IMR-90 (cell line): ENCODE measurements around the gene PITPNC1. TPM values are rescaled to one million over a fixed set of nuclear protein-coding genes. Genes with fewer than 3 reads are reported as not detected.
"Not testable (repeated sequence)": the region's sequence is repeated elsewhere in the genome, so short reads cannot be mapped to it uniquely, and the experiment has no call there.

Experiments used
- ATAC-seq: fragments of 200-7000 bp; cut with Tn5 transposase; 2 replicates; pipeline ENCODE4 v1.9.1; 2020; ENCODE audit warnings: low read depth, mild to moderate bottlenecking, moderate library complexity
- BruUV-seq: library from RNA; stranded (reverse); fragments of 400-500 nt; replicated peaks from 2 replicates; lab custom pipeline; 2021; lab: Mats Ljungman, UMichigan
- CTCF ChIA-PET: fragments of 300-600 bp; formaldehyde crosslinking; extraction: SDS; loops from one replicate; lab custom pipeline; 2021; ENCODE audit warnings: antibody characterized with exemption; lab: Yijun Ruan, JAX
- POLR2A ChIA-PET: fragments of 300-600 bp; sonication (Branson Sonifier 250); formaldehyde crosslinking; loops from one replicate; lab custom pipeline; 2022; ENCODE audit warnings: antibody characterized with exemption; ENCODE audit not compliant: unreplicated experiment; lab: Charles Lee
- DNase-seq: peaks from one replicate; pipeline ENCODE4 v3.0.0; 2013
- H2AFZ ChIP-seq: replicated peaks from 2 replicates; pipeline ENCODE3; 2013; ENCODE audit warnings: low read length, mild to moderate bottlenecking; ENCODE audit not compliant: poor library complexity
- H2AK5ac ChIP-seq: 2 replicates; pipeline ENCODE4 v1.6.1; 2013; ENCODE audit warnings: low read depth, low read length, inconsistent platforms
- H2AK9ac ChIP-seq: replicated peaks from 2 replicates; pipeline ENCODE3; 2013; ENCODE audit warnings: mild to moderate bottlenecking, low read depth, low read length, moderate library complexity; ENCODE audit not compliant: poor library complexity
- H2BK120ac ChIP-seq: 2 replicates; pipeline ENCODE4 v1.6.1; 2013; ENCODE audit warnings: low read depth, low read length, inconsistent platforms
- H2BK15ac ChIP-seq: 3 replicates; pipeline ENCODE4 v1.6.1; 2013; ENCODE audit warnings: low read depth, low read length, inconsistent platforms
- H2BK20ac ChIP-seq: 2 replicates; pipeline ENCODE4 v1.6.1; 2013; ENCODE audit warnings: low read depth, mild to moderate bottlenecking, inconsistent platforms, low read length, moderate library complexity
- H2BK5ac ChIP-seq: 2 replicates; pipeline ENCODE4 v1.6.1; 2013; ENCODE audit warnings: mild to moderate bottlenecking, low read depth, low read length, inconsistent platforms; ENCODE audit not compliant: poor library complexity, severe bottlenecking
- H3K14ac ChIP-seq: replicated peaks from 2 replicates; pipeline ENCODE4 v1.6.1; 2013; ENCODE audit warnings: low read depth, low read length, inconsistent platforms
- H3K18ac ChIP-seq: 2 replicates; pipeline ENCODE4 v1.6.1; 2013; ENCODE audit warnings: low read depth, low read length, control low read depth
- H3K23ac ChIP-seq: 2 replicates; pipeline ENCODE4 v1.6.1; 2013; ENCODE audit warnings: low read depth, low read length, inconsistent platforms
- H3K27ac ChIP-seq: 2 replicates; pipeline ENCODE4 v1.5.1; 2013; ENCODE audit warnings: mild to moderate bottlenecking, control low read depth, low read length; ENCODE audit not compliant: insufficient read depth
- H3K27me3 ChIP-seq: 2 replicates; pipeline ENCODE4 v1.6.1; 2013; ENCODE audit warnings: low read length; ENCODE audit not compliant: control insufficient read depth, insufficient read depth
- H3K36me3 ChIP-seq: 2 replicates; pipeline ENCODE4 v1.6.1; 2013; ENCODE audit warnings: low read length, mixed read lengths; ENCODE audit not compliant: control insufficient read depth, insufficient read depth
- H3K4ac ChIP-seq: 2 replicates; pipeline ENCODE4 v1.6.1; 2013; ENCODE audit warnings: low read depth, low read length, inconsistent platforms
- H3K4me1 ChIP-seq: 2 replicates; pipeline ENCODE4 v1.6.1; 2013; ENCODE audit warnings: low read length, mixed read lengths; ENCODE audit not compliant: control insufficient read depth, insufficient read depth
- H3K4me2 ChIP-seq: 2 replicates; pipeline ENCODE4 v1.6.1; 2013; ENCODE audit warnings: low read depth, mild to moderate bottlenecking, control low read depth, low read length, moderate library complexity
- H3K4me3 ChIP-seq: 2 replicates; pipeline ENCODE4 v1.5.1; 2013; ENCODE audit warnings: low read depth, mild to moderate bottlenecking, control low read depth, low read length, moderate library complexity; ENCODE audit not compliant: insufficient read depth
- H3K56ac ChIP-seq: 2 replicates; pipeline ENCODE4 v1.6.1; 2013; ENCODE audit warnings: low read length, inconsistent platforms; ENCODE audit not compliant: insufficient read depth; ENCODE audit errors: extremely low read depth
- H3K79me1 ChIP-seq, 2 experiments: 2 replicates each; pipeline ENCODE4 v1.6.1; 2013; ENCODE audit warnings: low read length in 2 of 2, inconsistent platforms in 1 of 2, low read depth in 1 of 2
- H3K9ac ChIP-seq: 2 replicates; pipeline ENCODE4 v1.6.1; 2013; ENCODE audit warnings: low read depth, low read length, control low read depth
- H3K9me1 ChIP-seq: 2 replicates; pipeline ENCODE4 v1.6.1; 2013; ENCODE audit warnings: low read length, inconsistent platforms; ENCODE audit not compliant: insufficient read depth
- H3K9me3 ChIP-seq: 2 replicates; pipeline ENCODE4 v1.6.1; 2013; ENCODE audit warnings: low read length; ENCODE audit not compliant: control insufficient read depth, insufficient read depth
- H4K20me1 ChIP-seq: 2 replicates; pipeline ENCODE4 v1.6.1; 2013; ENCODE audit warnings: low read length, inconsistent platforms; ENCODE audit not compliant: insufficient read depth
- H4K5ac ChIP-seq: 2 replicates; pipeline ENCODE4 v1.6.1; 2013; ENCODE audit warnings: mild to moderate bottlenecking, low read depth, low read length, control low read depth
- H4K8ac ChIP-seq, 2 experiments: 2 replicates each; pipeline ENCODE4 v1.6.1; 2013; ENCODE audit warnings: low read depth in 2 of 2, low read length in 2 of 2, control low read depth in 1 of 2, inconsistent platforms in 1 of 2
- H4K91ac ChIP-seq: 2 replicates; pipeline ENCODE4 v1.6.1; 2013; ENCODE audit warnings: low read depth, low read length, inconsistent platforms; ENCODE audit not compliant: insufficient read depth
- BHLHE40 ChIP-seq: fragments of 150-350 bp; IDR thresholded peaks from 2 replicates; pipeline ENCODE4 v1.6.1; 2016; ENCODE audit warnings: mild to moderate bottlenecking, low read depth, low read length
- CTCF ChIP-seq: conservative IDR thresholded peaks from 2 replicates; pipeline ENCODE4 v1.5.1; 2012; ENCODE audit warnings: mild to moderate bottlenecking, low read depth, low read length, improper control_type of control experiment
- RAD21 ChIP-seq: IDR thresholded peaks from 2 replicates; pipeline ENCODE4 v1.6.1; 2012; ENCODE audit warnings: low read length, improper control_type of control experiment
- SMC3 ChIP-seq: fragments of 150-350 bp; IDR thresholded peaks from 2 replicates; pipeline ENCODE4 v1.6.1; 2016; ENCODE audit warnings: low read depth, mild to moderate bottlenecking, antibody characterized with exemption, low read length, moderate library complexity
- WGBS, 2 experiments: methylation state at CpG; one replicate each; pipeline versions ENCODE4 v1.1.5 to v1.1.7; 2013; ENCODE audit warnings: missing lambda C conversion rate in 2 of 2; ENCODE audit not compliant: insufficient read length in 1 of 2; ENCODE audit errors: extremely low coverage in 2 of 2; 5-methylcytosine and 5-hydroxymethylcytosine counted together
- dilution Hi-C: fragments of 300-500 bp; cut with HindIII; formaldehyde crosslinking; loops from one replicate; pipeline ENCODE4 v1.14.3; 2018; ENCODE audit warnings: low sequenced_read_pairs; ENCODE audit not compliant: unreplicated experiment
- in situ Hi-C: fragments of 300-500 bp; cut with MboI; formaldehyde crosslinking; loops from 3 replicates; pipeline ENCODE4 v1.14.3; 2019; ENCODE audit warnings: low sequenced_read_pairs, inconsistent platforms, mixed read lengths
- intact Hi-C: fragments of 100-400 bp; cut with micrococcal nuclease; formaldehyde crosslinking; loops from 2 replicates; pipeline ENCODE4 v1.10.0; 2022
- polyA plus RNA-seq, 3 experiments: library from polyadenylated mRNA; depleted of rRNA; stranded (reverse); fragments of >200 nt; gene quantifications; 2 replicates each; pipeline ENCODE4 v1.2.3, GENCODE V29; 2012; ENCODE audit warnings: low replicate concordance in 1 of 3
- total RNA-seq: library from RNA; depleted of rRNA; stranded (reverse); fragments of >200 nt; gene quantifications from 2 replicates; pipeline ENCODE4 v1.2.3, GENCODE V29; 2012

Gene PITPNC1
- total and polyA plus RNA-seq, 2 of the 4 experiments (the other 2 are of a cell fraction) = 4.1 TPM

GRCh38 chr17:67386965-67387551 is 10.0 kb downstream of the PITPNC1 start:
- dilution Hi-C loops (no loop called here), in situ Hi-C loops (loop anchor here (5.0 to 10.0 kb wide), 2 partner anchors 75 to 218 kb away; no protein-coding TSS in a partner anchor), intact Hi-C loops (loop anchor here (1.0 kb wide), 1 partner anchor 243 kb away; no protein-coding TSS in a partner anchor)
- no peak overlapping the region for H2AFZ ChIP-seq
- H2BK120ac ChIP-seq = no peak overlapping the region
- H2BK15ac ChIP-seq = no peak overlapping the region
- H3K14ac ChIP-seq = no peak overlapping the region
- H3K36me3 ChIP-seq = no peaks in the 10 kb centered on the region
- peaks cover 10% of the 10 kb centered on the region; the same call in 1 of the 2 replicates for H4K20me1 ChIP-seq
- CTCF ChIA-PET = interaction anchor here (1.5 kb wide), 1 partner anchor 89 kb away, joined by 5 read pairs; no protein-coding TSS in a partner anchor
- ATAC-seq (peak; percentile 28; the same call in 1 of the 2 replicates), DNase-seq (peak; percentile 55)
- no TSS peak for BruUV-seq
- H3K4me2 ChIP-seq = no peak overlapping the region
- no peak overlapping the region for H2AK5ac ChIP-seq
- 76% methylated on average over 4 of the region's 16 CpGs; no CpG with 5 or more reads in 1 of the 2 experiments for WGBS, 2 experiments
- peaks cover 7% of the 10 kb centered on the region for H3K4me1 ChIP-seq
- H3K27me3 ChIP-seq = no peaks in the 10 kb centered on the region
- H4K5ac ChIP-seq = no peak overlapping the region
- TF ChIP-seq SMC3 (peak; percentile 88), CTCF (peak; percentile 82), RAD21 (peak; percentile 80), BHLHE40 (no peak)
- no peak overlapping the region for H3K56ac ChIP-seq
- no peak overlapping the region for H2BK20ac ChIP-seq
- no peak overlapping the region for H3K4me3 ChIP-seq
- H2BK5ac ChIP-seq = no peak overlapping the region
- peaks cover 12 to 37% of the 10 kb centered on the region in 2 experiments for H3K79me1 ChIP-seq
- H4K91ac ChIP-seq = no peak overlapping the region
- H2AK9ac ChIP-seq = no peak overlapping the region
- no peak overlapping the region for H3K4ac ChIP-seq
- no peak overlapping the region for H3K9ac ChIP-seq
- peaks cover 9% of the 10 kb centered on the region for H3K9me1 ChIP-seq
- H3K27ac ChIP-seq = no peak overlapping the region
- no peaks in the 10 kb centered on the region for H3K9me3 ChIP-seq
- POLR2A ChIA-PET = no interaction called here
- no peak overlapping the region for H4K8ac ChIP-seq
- H3K23ac ChIP-seq = no peak overlapping the region
- H3K18ac ChIP-seq = no peak overlapping the region

GRCh38 chr17:67388536-67388935 is 11.5 kb downstream of the PITPNC1 start:
- 100% methylated on average over 1 of the region's 10 CpGs; no CpG with 5 or more reads in 1 of the 2 experiments for WGBS, 2 experiments
- H4K20me1 ChIP-seq, H4K8ac ChIP-seq, intact Hi-C loops, H3K56ac ChIP-seq, H2AK5ac ChIP-seq, H2BK5ac ChIP-seq, H3K23ac ChIP-seq, H3K4me2 ChIP-seq, H3K4me3 ChIP-seq, H3K27me3 ChIP-seq, POLR2A ChIA-PET, BruUV-seq, H2AK9ac ChIP-seq, H4K91ac ChIP-seq, DNase-seq, H2BK20ac ChIP-seq, H2BK120ac ChIP-seq, H3K18ac ChIP-seq, H3K4ac ChIP-seq, H3K36me3 ChIP-seq, H3K4me1 ChIP-seq, H3K9me1 ChIP-seq, H3K9ac ChIP-seq, H2AFZ ChIP-seq, H3K14ac ChIP-seq, H3K27ac ChIP-seq, dilution Hi-C loops, H2BK15ac ChIP-seq, H4K5ac ChIP-seq, ATAC-seq, H3K9me3 ChIP-seq: not testable (repeated sequence)
- CTCF ChIA-PET = interaction anchor here (1.5 kb wide), 2 partner anchors 10 to 87 kb away, joined by 5 read pairs; no protein-coding TSS in a partner anchor
- in situ Hi-C loops = loop anchor here (5.0 to 10.0 kb wide), 2 partner anchors 74 to 216 kb away; no protein-coding TSS in a partner anchor
- H3K79me1 ChIP-seq = peaks cover 10 to 41% of the 10 kb centered on the region in 2 experiments
